H7 (cell line): ENCODE measurements around the gene REC114. TPM values are rescaled to one million over a fixed set of nuclear protein-coding genes. Genes with fewer than 3 reads are reported as not detected.
"Not testable (repeated sequence)": the region's sequence is repeated elsewhere in the genome, so short reads cannot be mapped to it uniquely, and the experiment has no call there.

Source experiments
- DNase-seq: peaks from one replicate; pipeline ENCODE4 v3.0.0; 2012
- H3K27me3 ChIP-seq: 2 replicates; pipeline ENCODE4 v1.6.0; 2011; ENCODE audit warnings: mild to moderate bottlenecking, low read length; ENCODE audit not compliant: control insufficient read depth, insufficient read depth
- H3K36me3 ChIP-seq: replicated peaks from 2 replicates; pipeline ENCODE4 v1.5.1; 2011; ENCODE audit warnings: low read length; ENCODE audit not compliant: control insufficient read depth, insufficient read depth
- H3K4me3 ChIP-seq: 2 replicates; pipeline ENCODE4 v1.5.1; 2011; ENCODE audit warnings: low read depth, mild to moderate bottlenecking, control low read depth, low read length, moderate library complexity; ENCODE audit not compliant: insufficient read depth
- total RNA-seq: library from RNA; depleted of rRNA; stranded (reverse); fragments of >200 nt; shearing (Covaris generic); gene quantifications from 2 replicates; pipeline ENCODE4 v1.2.3, GENCODE V29; 2014

REC114 gene
- total RNA-seq, 1 experiment from 2014 or later = not detected

GRCh38 chr15:73568564-73569280, 125.8 kb downstream of the REC114 start:
- no peak for DNase-seq
- Histone ChIP-seq H3K36me3 (peaks cover 24% of the 10 kb centered on the region), H3K27me3 (no peaks in the 10 kb centered on the region), H3K4me3 (no peak overlapping the region)

- Histone ChIP-seq H3K4me3 (no peak overlapping the region), H3K36me3 (peaks cover 24% of the 10 kb centered on the region), H3K27me3 (no peaks in the 10 kb centered on the region)
- no peak for DNase-seq
These were observed 126.4 kb downstream of the REC114 start for GRCh38 chr15:73569361-73569760.

- no peaks in the 10 kb centered on the region for H3K27me3 ChIP-seq
- H3K36me3 ChIP-seq = peaks cover 24% of the 10 kb centered on the region
- H3K4me3 ChIP-seq = no peak overlapping the region
- no peak for DNase-seq
These were observed 127.5 kb downstream of the REC114 start for GRCh38 chr15:73570355-73571032.

- DNase-seq = no peak
- no peak overlapping the region for H3K4me3 ChIP-seq
- H3K36me3 ChIP-seq = peaks cover 26% of the 10 kb centered on the region
- no peaks in the 10 kb centered on the region for H3K27me3 ChIP-seq
These were observed 128.4 kb downstream of the REC114 start for GRCh38 chr15:73571346-73571745.

GRCh38 chr15:73572296-73572695, 129.3 kb downstream of the REC114 start:
- DNase-seq = no peak
- peaks cover 26% of the 10 kb centered on the region for H3K36me3 ChIP-seq

GRCh38 chr15:73573037-73573436, 130.1 kb downstream of the REC114 start:
- DNase-seq = no peak
- H3K36me3 ChIP-seq = peaks cover 24% of the 10 kb centered on the region
- H3K4me3 ChIP-seq = no peak overlapping the region
- H3K27me3 ChIP-seq = no peaks in the 10 kb centered on the region

More at GRCh38 chr15:73572296-73572695, 129.3 kb downstream of the REC114 start:
- Histone ChIP-seq H3K4me3 (no peak overlapping the region), H3K27me3 (no peaks in the 10 kb centered on the region)

- Histone ChIP-seq H3K27me3 (no peaks in the 10 kb centered on the region), H3K36me3 (peaks cover 23% of the 10 kb centered on the region), H3K4me3 (no peak overlapping the region)
- no peak for DNase-seq
These were observed 130.6 kb downstream of the REC114 start for GRCh38 chr15:73573572-73573971.

GRCh38 chr15:73575636-73576247, 132.8 kb downstream of the REC114 start:
- DNase-seq = no peak

GRCh38 chr15:73577593-73577992, 134.6 kb downstream of the REC114 start:
- not testable (repeated sequence) for H3K27me3 ChIP-seq
- peaks cover 11% of the 10 kb centered on the region for H3K36me3 ChIP-seq

More at GRCh38 chr15:73575636-73576247, 132.8 kb downstream of the REC114 start:
- Histone ChIP-seq H3K36me3 (peaks cover 9% of the 10 kb centered on the region), H3K27me3 (no peaks in the 10 kb centered on the region), H3K4me3 (no peak overlapping the region)

GRCh38 chr15:73578026-73578425, 135.1 kb downstream of the REC114 start:
- H3K27me3 ChIP-seq = no peaks in the 10 kb centered on the region
- peaks cover 11% of the 10 kb centered on the region for H3K36me3 ChIP-seq
- DNase-seq = no peak
- H3K4me3 ChIP-seq = no peak overlapping the region

More at GRCh38 chr15:73577593-73577992, 134.6 kb downstream of the REC114 start:
- not testable (repeated sequence) for H3K4me3 ChIP-seq, DNase-seq

GRCh38 chr15:73582851-73583379, 140.0 kb downstream of the REC114 start:
- H3K36me3 ChIP-seq = peaks cover 13% of the 10 kb centered on the region
- DNase-seq = no peak
- no peak overlapping the region for H3K4me3 ChIP-seq
- H3K27me3 ChIP-seq = no peaks in the 10 kb centered on the region

- no peak for DNase-seq
- H3K27me3 ChIP-seq = no peaks in the 10 kb centered on the region
- H3K36me3 ChIP-seq = peaks cover 13% of the 10 kb centered on the region
- no peak overlapping the region for H3K4me3 ChIP-seq
These were observed 140.6 kb downstream of the REC114 start for GRCh38 chr15:73583544-73583943.

GRCh38 chr15:73584699-73585420, 141.9 kb downstream of the REC114 start:
- peaks cover 13% of the 10 kb centered on the region for H3K36me3 ChIP-seq
- no peaks in the 10 kb centered on the region for H3K27me3 ChIP-seq
- no peak overlapping the region for H3K4me3 ChIP-seq
- DNase-seq = no peak
